ENCODE data around the gene SPATA25.
A peak's percentile ranks its signal among the peaks of the same experiment; 100 is the strongest.
"Not testable (repeated sequence)": the region's sequence is repeated elsewhere in the genome, so short reads cannot be mapped to it uniquely, and the experiment has no call there.

Gene SPATA25

GRCh38 chr20:45913116-45913515 is 25.7 kb upstream of the SPATA25 start:
- DNase-seq (ENCODE audit: low read depth): no peak

- DNase-seq (ENCODE audit: low read depth): no peak
Observed at GRCh38 chr20:45912344-45912682, 24.9 kb upstream of the SPATA25 start.

DNA sequence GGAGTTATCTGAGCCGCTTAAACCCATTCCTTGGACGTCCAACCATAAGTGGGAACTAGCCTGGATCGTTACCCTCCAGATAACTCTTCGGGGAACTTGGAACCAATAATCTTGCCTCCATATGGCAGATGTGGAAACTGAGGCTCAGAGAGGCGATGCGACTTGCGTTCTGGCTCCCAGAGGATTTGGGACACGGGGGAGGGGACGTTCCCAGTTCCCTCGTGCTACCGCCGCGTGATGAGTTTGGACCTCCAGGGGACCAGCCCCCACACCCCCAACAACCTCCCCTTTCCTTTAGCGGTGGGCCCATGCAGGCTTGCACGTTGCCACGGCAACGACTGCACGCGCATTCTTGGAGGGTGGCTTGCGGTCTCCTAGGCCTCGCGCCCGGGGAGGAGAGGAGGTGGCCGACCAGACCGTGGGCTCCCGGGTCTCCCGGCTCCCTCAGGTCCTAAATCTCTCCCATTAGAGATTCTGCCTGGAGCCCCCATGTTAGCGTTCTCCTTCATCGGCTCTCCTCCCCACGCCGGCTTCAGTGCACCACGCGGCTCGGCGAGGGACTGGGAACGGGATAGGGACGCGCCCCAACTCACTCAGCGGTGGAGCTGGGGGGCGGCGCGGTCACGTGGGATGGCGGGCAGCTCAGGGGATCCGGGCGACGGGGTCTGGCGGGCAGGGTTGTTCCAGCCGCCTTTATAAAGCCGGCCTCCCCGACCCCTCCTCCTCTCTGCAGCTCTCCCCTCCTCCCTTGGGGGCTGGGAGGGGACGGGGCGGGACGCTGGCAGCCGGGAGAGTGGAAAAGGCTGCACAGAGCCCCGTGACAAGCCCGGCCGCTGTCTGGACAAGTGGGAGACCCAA is 24.3 kb upstream of the SPATA25 start, which contains the start of gene PLTP:
Gene PLTP, minus strand, starts transcription at position 670 of the 858 bp plus-strand sequence. CDS start 703 bp downstream, outside the sequence.
- no peak for DNase-seq (ENCODE audit: low read depth)

DNA sequence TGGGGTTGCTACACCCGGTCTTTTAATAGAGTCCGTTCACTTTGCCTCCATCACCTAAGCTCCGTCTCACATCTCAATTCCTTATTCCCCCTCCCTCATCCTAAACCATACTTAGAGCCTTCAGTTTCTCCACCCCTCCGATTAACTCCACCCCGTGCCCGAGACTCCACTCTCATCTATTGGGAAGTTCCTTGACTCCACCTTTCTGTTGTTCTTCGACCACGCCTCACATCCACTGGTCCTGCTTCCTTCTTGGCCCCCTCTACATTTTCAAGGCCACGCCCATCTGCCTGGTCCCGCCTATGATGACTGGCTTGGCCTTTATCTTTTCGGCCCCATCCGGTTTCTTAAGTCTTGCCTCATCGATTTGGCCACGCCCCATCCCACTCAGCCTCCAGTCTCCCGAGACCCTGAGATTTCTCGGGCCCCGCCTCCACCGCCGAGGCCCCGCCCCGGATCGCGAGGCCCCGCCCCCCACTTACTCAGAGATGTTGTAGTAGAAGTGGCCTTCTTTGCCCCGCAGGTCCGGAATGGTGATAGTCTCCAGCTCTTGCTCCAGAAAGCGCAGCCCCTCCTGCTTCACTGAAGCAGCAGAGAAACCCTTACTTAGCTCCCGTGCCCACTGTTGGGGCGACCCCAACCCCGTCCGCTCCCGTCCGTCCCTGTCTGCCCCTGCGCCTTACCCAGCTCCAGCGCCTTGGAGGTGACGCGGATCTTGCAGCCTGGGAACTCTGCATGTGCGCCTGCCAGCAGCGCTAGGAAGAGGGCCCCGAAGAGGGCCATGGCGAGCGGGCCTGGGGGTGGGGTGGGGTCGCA is 23.5 kb upstream of the SPATA25 start:
- DNase-seq (ENCODE audit: low read depth): peak; percentile 92

DNA sequence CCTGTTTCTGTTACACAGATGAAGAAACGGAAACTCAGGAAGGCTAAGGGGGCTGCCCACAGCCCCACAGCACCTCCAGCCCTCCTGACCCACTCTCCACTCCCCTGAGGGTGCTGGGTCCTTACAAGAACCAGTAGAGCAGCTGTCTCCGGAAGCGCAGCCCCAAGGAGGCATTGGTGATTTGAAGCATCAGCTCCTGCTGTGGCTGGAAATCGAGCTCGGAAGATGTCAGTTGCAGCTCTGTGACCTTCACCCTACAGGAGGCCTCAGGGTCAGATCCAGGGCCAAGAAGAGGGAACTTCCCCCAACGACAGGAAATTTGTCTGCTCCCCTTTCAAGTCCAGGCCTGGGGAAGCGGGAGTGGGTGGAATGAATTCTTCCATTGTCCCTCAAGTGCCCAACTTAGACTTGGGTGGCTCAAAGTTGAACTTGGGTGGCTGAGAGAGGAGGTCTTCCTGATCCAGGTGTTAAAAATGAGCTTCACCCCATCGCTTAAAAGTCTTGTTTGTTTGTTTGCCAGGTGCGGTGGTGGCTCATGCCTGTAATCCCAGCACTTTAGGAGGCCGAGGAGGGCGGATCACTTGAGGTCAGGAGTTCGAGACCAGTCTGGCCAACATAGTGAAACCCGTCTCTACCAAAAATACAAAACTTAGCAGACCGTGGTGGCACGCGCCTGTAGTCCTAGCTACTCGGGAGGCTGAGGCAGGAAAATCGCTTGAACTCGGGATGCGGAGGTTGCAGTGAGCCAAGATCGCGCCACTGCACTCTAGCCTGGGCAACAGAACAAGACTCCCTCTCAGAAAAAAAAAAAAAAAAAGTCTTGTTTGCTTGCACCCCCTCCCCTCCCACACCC is 22.6 kb upstream of the SPATA25 start:
- no peak for DNase-seq (ENCODE audit: low read depth)

- no peak for DNase-seq (ENCODE audit: low read depth)
Observed at GRCh38 chr20:45909336-45909808, 21.9 kb upstream of the SPATA25 start.

DNA sequence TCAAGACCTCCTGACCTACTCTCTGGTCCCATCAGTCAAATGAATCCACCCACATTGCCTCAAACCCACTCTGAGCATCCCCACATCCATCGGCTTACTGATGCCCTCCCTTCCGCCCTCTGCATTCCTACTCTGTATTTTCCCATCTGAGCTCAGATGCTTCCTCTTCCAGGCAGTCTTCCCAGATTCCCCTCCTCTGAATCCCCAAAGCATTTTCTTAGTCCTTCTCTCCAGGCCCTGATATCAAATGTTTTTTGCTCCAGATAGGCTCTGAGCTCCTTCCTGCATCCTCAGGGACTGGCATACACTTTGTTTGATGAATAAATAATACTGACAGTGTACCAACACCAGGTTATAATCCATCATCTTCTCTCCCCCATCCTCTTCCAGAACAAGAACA is 20.7 kb upstream of the SPATA25 start:
- DNase-seq (ENCODE audit: low read depth): no peak

DNA sequence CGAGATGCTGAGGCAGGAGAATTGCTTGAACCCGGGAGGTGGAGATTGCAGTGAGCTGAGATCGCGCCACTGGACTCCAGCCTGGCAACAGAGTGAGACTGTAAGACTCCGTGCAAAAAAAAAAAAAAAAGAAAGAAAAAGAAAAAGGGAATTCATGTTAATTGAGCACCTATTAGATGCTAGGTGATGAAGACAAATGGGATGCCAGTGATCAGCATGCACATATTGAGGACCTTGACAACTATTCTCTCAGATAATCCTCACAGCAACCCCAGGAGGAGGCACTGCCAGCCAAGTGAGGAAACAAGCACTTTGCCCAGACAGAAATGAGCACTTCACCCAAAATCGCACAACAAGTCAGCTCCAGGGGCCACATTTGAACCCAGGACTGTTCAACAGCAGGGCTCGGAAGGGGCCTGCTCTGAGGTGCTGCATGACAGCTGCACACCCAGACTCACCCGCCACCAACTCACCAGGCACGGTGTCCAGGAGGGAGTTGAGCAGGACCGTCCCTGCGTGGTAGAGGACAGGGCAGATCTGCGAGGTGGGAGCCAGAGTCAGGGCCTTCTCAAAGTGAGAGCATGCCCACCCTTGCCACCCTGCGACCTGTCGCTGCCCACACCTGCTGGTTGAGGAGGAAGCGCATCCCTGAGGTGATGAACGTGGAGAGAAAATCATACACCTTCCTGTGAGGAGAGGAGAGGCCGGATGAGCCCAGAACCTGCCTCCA is 20.0 kb upstream of the SPATA25 start:
- no peak for DNase-seq (ENCODE audit: low read depth)

- DNase-seq (ENCODE audit: low read depth): no peak
Observed at GRCh38 chr20:45905505-45906079, 18.2 kb upstream of the SPATA25 start.

- no peak for DNase-seq (ENCODE audit: low read depth)
Observed at GRCh38 chr20:45904583-45905504, 17.4 kb upstream of the SPATA25 start.

DNA sequence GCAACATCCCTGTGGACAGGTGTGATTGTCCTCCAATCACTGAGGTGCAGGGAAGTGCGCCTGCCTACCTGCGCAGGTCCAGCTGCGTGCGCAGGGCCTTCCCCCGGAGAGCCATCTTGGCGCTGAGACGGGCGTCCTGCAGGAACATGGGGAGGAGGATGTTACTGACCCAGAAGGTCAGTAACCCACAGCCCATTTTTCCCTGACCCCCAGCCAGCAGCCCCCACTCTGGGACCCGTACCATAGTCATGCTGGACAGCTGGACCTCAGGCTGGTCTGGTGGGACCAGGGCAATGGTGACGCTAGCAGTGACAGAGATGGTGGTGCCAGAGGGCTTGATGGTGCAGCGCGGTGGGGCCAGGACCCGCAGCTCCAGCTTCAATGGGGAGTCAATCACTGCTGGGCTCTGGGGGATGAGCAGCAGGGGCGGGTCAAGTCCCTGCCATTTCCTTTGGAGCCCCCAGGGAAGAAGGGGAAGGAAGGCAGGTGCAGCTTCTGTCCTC is 14.8 kb upstream of the SPATA25 start:
- no peak for DNase-seq (ENCODE audit: low read depth)

DNA sequence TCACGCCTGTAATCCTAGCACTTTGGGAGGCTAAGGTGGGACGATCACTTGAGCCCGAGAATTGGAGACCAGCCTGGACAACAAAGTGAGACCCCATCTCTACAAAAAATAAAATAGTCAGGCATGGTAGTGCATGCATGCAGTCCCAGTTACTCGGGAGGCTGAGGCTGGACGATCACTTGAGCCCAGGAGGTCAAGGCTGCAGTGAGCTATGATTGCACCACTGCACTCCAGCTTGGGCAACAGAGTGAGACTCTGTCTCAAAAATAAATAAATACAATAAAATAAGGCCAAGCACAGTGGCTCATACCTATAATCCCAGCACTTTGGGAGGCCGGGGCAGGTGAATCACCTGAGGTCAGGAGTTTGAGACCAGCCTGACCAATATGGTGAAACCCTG is 13.9 kb upstream of the SPATA25 start:
- not testable (repeated sequence) for DNase-seq (ENCODE audit: low read depth)

DNA sequence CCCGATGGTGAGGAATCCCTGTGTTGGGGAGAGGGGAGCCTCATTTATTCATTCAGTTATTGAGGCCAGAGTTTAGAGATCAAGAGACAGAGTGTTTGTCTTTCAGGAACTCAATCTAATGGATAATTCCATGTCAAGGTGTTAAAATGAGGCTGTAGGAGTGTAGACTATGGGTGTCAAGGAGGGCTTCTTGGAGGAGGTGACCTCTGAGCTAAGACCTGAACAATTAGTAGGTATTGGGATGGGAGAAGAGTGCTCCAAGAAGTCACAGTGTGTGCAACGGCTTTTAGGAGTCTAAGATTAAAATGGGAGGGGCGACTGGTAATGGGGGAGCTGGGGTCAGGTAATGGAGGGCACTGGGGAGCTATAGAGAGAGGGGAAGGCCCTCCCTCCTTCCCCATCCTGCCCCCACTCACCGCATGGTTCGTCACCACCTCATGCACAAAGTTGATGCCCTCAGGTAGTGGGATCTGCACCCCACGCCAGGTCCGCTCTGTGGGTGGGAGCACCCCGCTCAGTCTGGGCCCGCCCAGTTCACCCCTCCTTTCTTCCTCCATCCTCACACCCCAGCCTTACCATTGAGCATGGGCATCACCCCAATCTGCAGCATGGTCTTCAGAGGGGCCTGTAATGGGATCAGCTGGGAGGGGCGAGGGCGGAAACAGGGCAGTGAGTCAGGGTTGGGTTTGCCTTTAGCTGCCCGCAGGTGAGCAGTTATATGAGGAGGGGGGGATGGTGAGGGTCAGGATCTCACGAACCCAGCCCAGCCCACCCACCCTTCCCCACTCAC is 11.8 kb upstream of the SPATA25 start:
- DNase-seq (ENCODE audit: low read depth): no peak

- no peak for DNase-seq (ENCODE audit: low read depth)
Observed at GRCh38 chr20:45898285-45898684, 10.9 kb upstream of the SPATA25 start.

DNA sequence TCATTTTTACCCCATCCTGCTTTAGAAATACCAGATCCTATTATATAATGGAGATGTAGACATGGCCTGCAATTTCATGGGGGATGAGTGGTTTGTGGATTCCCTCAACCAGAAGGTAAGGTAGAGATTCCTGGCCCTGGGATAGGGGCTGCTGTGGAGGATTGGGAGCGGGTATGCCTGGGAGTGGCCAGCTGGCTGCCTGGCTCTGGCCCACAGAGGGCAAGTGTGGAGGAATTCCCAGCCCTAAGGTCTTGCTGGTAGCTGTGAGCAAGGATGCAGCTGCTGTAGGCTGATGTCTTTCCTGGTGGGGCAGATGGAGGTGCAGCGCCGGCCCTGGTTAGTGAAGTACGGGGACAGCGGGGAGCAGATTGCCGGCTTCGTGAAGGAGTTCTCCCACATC is 10.3 kb upstream of the SPATA25 start:
- DNase-seq (ENCODE audit: low read depth): no peak

GRCh38 chr20:45897289-45897688 is 9.9 kb upstream of the SPATA25 start:
- DNase-seq (ENCODE audit: low read depth): no peak

- DNase-seq (ENCODE audit: low read depth): no peak
Observed at GRCh38 chr20:45896641-45897161, 9.3 kb upstream of the SPATA25 start.

DNA sequence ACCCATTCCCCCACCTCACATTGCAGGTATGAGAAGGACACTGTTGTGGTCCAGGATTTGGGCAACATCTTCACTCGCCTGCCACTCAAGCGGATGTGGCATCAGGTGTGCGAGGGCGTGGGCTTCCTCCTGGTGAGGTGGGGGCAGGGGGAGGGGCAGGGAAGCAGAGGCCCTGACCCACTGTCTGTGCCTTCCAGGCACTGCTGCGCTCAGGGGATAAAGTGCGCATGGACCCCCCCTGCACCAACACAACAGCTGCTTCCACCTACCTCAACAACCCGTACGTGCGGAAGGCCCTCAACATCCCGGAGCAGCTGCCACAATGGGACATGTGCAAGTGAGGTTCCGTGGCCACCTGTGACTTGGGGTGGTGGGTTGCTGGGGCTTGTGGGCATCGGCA is 7.4 kb upstream of the SPATA25 start:
- no peak for DNase-seq (ENCODE audit: low read depth)

DNA sequence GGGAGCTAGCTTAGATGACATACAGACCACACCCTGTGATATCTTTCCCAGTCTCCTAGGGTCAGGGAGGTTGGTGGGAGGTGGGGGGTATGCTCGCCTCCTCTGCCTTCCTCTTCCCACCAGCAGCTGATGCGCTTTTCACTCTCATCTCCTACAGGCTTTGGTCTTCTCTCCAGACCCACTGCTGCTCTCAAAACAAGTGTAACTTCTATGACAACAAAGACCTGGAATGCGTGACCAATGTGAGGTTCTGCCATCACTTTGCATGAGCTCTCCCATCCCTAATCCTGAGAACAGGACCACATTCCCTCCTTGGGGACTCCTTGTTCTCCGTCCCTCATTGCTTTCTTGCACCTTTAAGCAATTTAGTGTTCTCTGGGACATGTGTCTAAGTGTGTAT is 6.4 kb upstream of the SPATA25 start:
- DNase-seq (ENCODE audit: low read depth): no peak
